WTC11 (cell line): ENCODE results near the gene TMEM120B.

ENCODE experiments used
- ESRRA ChIP-seq: sonication (generic); formaldehyde crosslinking; IDR thresholded peaks from 2 replicates; pipeline ENCODE4 v1.8.1; 2022; ENCODE audit warnings: mild to moderate bottlenecking, missing genetic modification reagents, borderline replicate concordance
- FOXJ3 ChIP-seq: sonication (generic); formaldehyde crosslinking; IDR thresholded peaks from 2 replicates; pipeline ENCODE4 v1.9.0; 2021; ENCODE audit warnings: missing genetic modification reagents, mild to moderate bottlenecking, borderline replicate concordance
- MLX ChIP-seq: sonication (generic); formaldehyde crosslinking; IDR thresholded peaks from 2 replicates; pipeline ENCODE4 v1.8.1; 2023; ENCODE audit warnings: mild to moderate bottlenecking, missing genetic modification reagents, moderate library complexity
- NR2C2 ChIP-seq: sonication (generic); formaldehyde crosslinking; IDR thresholded peaks from 2 replicates; pipeline ENCODE4 v1.8.0; 2022; ENCODE audit warnings: mild to moderate bottlenecking, missing genetic modification reagents
- SMAD3 ChIP-seq: sonication (generic); formaldehyde crosslinking; IDR thresholded peaks from 2 replicates; pipeline ENCODE4 v1.8.0; 2022; ENCODE audit warnings: missing genetic modification reagents, mild to moderate bottlenecking, borderline replicate concordance
- SP1 ChIP-seq: sonication (generic); formaldehyde crosslinking; conservative IDR thresholded peaks from 2 replicates; pipeline ENCODE4 v1.8.1; 2022; ENCODE audit warnings: missing genetic modification reagents
- TEAD4 ChIP-seq: sonication (generic); formaldehyde crosslinking; IDR thresholded peaks from 2 replicates; pipeline ENCODE4 v1.8.0; 2022; ENCODE audit warnings: mild to moderate bottlenecking, missing genetic modification reagents
- ZNF423 ChIP-seq: fragments of 250-450 bp; sonication (Bioruptor Pico); IDR thresholded peaks from 2 replicates; pipeline ENCODE4 v2.1.2; 2022; ENCODE audit warnings: mild to moderate bottlenecking, moderate library complexity
- TF ChIP-seq, protein P1 (sequence below): sonication (generic); formaldehyde crosslinking; IDR thresholded peaks from 2 replicates; pipeline ENCODE4 v1.8.1; 2023; ENCODE audit warnings: mild to moderate bottlenecking, moderate library complexity, missing genetic modification reagents
- TF ChIP-seq, protein P2 (sequence below): fragments of 200-600 bp; IDR thresholded peaks from 2 replicates; pipeline ENCODE4 v1.8.0; 2022; ENCODE audit warnings: antibody characterized with exemption
- TF ChIP-seq, protein P3 (sequence below): sonication (generic); formaldehyde crosslinking; IDR thresholded peaks from 2 replicates; pipeline ENCODE4 v1.8.0; 2022; ENCODE audit warnings: mild to moderate bottlenecking, missing genetic modification reagents
- TF ChIP-seq, protein P4 (sequence below): fragments of 250-450 bp; sonication (Bioruptor Pico); IDR thresholded peaks from 2 replicates; pipeline ENCODE4 v1.9.0; 2021; ENCODE audit warnings: moderate library complexity, mild to moderate bottlenecking, inconsistent platforms, borderline replicate concordance

- TF ChIP-seq, protein P1, sequence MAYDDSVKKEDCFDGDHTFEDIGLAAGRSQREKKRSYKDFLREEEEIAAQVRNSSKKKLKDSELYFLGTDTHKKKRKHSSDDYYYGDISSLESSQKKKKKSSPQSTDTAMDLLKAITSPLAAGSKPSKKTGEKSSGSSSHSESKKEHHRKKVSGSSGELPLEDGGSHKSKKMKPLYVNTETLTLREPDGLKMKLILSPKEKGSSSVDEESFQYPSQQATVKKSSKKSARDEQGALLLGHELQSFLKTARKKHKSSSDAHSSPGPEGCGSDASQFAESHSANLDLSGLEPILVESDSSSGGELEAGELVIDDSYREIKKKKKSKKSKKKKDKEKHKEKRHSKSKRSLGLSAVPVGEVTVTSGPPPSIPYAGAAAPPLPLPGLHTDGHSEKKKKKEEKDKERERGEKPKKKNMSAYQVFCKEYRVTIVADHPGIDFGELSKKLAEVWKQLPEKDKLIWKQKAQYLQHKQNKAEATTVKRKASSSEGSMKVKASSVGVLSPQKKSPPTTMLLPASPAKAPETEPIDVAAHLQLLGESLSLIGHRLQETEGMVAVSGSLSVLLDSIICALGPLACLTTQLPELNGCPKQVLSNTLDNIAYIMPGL (CRISPR knock-in tag): no peak
- TF ChIP-seq, protein P2, sequence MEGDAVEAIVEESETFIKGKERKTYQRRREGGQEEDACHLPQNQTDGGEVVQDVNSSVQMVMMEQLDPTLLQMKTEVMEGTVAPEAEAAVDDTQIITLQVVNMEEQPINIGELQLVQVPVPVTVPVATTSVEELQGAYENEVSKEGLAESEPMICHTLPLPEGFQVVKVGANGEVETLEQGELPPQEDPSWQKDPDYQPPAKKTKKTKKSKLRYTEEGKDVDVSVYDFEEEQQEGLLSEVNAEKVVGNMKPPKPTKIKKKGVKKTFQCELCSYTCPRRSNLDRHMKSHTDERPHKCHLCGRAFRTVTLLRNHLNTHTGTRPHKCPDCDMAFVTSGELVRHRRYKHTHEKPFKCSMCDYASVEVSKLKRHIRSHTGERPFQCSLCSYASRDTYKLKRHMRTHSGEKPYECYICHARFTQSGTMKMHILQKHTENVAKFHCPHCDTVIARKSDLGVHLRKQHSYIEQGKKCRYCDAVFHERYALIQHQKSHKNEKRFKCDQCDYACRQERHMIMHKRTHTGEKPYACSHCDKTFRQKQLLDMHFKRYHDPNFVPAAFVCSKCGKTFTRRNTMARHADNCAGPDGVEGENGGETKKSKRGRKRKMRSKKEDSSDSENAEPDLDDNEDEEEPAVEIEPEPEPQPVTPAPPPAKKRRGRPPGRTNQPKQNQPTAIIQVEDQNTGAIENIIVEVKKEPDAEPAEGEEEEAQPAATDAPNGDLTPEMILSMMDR: no peak
- no peak for TF ChIP-seq MLX
- no peak for TF ChIP-seq FOXJ3 (CRISPR knock-in tag)
- TF ChIP-seq ZNF423 (CRISPR knock-in tag): no peak
- no peak for TF ChIP-seq NR2C2 (CRISPR knock-in tag)
- TF ChIP-seq, protein P3, sequence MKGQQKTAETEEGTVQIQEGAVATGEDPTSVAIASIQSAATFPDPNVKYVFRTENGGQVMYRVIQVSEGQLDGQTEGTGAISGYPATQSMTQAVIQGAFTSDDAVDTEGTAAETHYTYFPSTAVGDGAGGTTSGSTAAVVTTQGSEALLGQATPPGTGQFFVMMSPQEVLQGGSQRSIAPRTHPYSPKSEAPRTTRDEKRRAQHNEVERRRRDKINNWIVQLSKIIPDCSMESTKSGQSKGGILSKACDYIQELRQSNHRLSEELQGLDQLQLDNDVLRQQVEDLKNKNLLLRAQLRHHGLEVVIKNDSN (CRISPR knock-in tag): no peak
- no peak for TF ChIP-seq SMAD3 (CRISPR knock-in tag)
- TF ChIP-seq, protein P4, sequence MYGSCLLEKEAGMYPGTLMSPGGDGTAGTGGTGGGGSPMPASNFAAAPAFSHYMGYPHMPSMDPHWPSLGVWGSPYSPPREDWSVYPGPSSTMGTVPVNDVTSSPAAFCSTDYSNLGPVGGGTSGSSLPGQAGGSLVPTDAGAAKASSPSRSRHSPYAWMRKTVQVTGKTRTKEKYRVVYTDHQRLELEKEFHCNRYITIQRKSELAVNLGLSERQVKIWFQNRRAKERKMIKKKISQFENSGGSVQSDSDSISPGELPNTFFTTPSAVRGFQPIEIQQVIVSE: no peak
- no peak for TF ChIP-seq SP1
- no peak for TF ChIP-seq TEAD4 (CRISPR knock-in tag)
- TF ChIP-seq ESRRA (CRISPR knock-in tag): no peak
Observed at GRCh38 chr12:121779422-121779895, 66.9 kb downstream of the TMEM120B start.
